Bronchial epithelial cell (primary cell): ENCODE measurements around the gene DPM2. TPM values are rescaled to one million over a fixed set of nuclear protein-coding genes. Genes with fewer than 3 reads are reported as not detected.
A peak's percentile ranks its signal among the peaks of the same experiment; 100 is the strongest.

ENCODE experiments used
- DNase-seq: peaks from one replicate; pipeline ENCODE4 v3.0.0-alpha.2; 2010; ENCODE audit warnings: low read depth
- FAIRE-seq: peaks from 2 replicates; lab custom pipeline; 2011; peaks lifted over from hg19 to GRCh38; lab: Jason Lieb, UNC
- H3K27me3 ChIP-seq: 2 replicates; pipeline ENCODE4 v1.5.1; 2011; ENCODE audit warnings: low read length; ENCODE audit not compliant: control insufficient read depth, insufficient read depth
- H3K36me3 ChIP-seq: 2 replicates; pipeline ENCODE4 v1.5.1; 2011; ENCODE audit warnings: low read length; ENCODE audit not compliant: control insufficient read depth, insufficient read depth
- H3K4me3 ChIP-seq: 2 replicates; pipeline ENCODE4 v1.5.1; 2011; ENCODE audit warnings: mild to moderate bottlenecking, low read depth, low read length, control low read depth
- total RNA-seq: library from RNA; depleted of rRNA; stranded (reverse); fragments of >200 nt; gene quantifications from 2 replicates; pipeline ENCODE4 v1.2.1, GENCODE V29; 2014
- TF ChIP-seq, protein P1 (sequence below): IDR thresholded peaks from 2 replicates; pipeline ENCODE4 v1.5.1; 2011; ENCODE audit warnings: mild to moderate bottlenecking, moderate library complexity, low read length, control low read depth, inconsistent platforms; ENCODE audit not compliant: insufficient read depth, severe bottlenecking

Gene DPM2
- total RNA-seq, 1 donor from 2014 or later: 11.8 TPM

DNA sequence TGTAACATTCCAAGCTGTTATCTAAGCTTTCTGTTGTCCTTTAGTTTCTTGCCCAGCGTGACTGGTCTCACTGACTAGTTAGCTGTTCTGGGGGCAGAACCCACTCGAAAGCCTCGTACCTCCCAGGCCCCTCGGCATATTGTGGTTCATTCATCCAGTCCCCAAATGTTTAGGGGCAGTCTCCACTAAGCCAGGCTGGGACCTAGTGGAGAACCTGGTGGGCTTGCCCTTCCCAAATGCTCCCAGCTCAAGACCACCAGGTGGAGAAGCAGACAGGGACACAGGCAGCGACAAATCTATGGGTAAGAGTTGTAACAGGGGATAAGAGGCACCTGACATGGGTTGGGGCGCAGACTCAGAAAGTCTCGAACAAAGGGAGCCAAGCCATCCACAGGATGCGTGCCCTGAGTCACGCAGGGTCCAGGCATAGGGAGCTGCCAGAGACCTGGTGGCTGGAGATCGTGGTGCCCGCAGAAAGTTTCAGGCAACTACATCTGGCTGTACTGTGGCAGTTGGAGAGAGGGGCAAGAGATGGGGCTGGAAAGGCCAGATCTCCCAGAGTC is 44.0 kb upstream of the DPM2 start:
- Histone ChIP-seq H3K4me3 (peak overlapping the region; percentile 81), H3K27me3 (no peaks in the 10 kb centered on the region), H3K36me3 (no peaks in the 10 kb centered on the region)
- DNase-seq (no peak), FAIRE-seq (no peak)
- TF ChIP-seq, protein P1, sequence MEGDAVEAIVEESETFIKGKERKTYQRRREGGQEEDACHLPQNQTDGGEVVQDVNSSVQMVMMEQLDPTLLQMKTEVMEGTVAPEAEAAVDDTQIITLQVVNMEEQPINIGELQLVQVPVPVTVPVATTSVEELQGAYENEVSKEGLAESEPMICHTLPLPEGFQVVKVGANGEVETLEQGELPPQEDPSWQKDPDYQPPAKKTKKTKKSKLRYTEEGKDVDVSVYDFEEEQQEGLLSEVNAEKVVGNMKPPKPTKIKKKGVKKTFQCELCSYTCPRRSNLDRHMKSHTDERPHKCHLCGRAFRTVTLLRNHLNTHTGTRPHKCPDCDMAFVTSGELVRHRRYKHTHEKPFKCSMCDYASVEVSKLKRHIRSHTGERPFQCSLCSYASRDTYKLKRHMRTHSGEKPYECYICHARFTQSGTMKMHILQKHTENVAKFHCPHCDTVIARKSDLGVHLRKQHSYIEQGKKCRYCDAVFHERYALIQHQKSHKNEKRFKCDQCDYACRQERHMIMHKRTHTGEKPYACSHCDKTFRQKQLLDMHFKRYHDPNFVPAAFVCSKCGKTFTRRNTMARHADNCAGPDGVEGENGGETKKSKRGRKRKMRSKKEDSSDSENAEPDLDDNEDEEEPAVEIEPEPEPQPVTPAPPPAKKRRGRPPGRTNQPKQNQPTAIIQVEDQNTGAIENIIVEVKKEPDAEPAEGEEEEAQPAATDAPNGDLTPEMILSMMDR: no peak

GRCh38 chr9:127980706-127981558 is 43.3 kb upstream of the DPM2 start, which contains the start of gene EEIG1:
Gene EEIG1, minus strand, starts transcription at chr9:127980989. Its CDS starts 852 bp downstream, at chr9:127980137.
- Histone ChIP-seq H3K4me3 (peak within 1 kb of the TSS; percentile 81), H3K36me3 (peaks cover 1% of the 10 kb centered on the region), H3K27me3 (no peaks in the 10 kb centered on the region)
- DNase-seq (peak; percentile 73), FAIRE-seq (no peak)
- TF ChIP-seq, protein P1: no peak

DNA sequence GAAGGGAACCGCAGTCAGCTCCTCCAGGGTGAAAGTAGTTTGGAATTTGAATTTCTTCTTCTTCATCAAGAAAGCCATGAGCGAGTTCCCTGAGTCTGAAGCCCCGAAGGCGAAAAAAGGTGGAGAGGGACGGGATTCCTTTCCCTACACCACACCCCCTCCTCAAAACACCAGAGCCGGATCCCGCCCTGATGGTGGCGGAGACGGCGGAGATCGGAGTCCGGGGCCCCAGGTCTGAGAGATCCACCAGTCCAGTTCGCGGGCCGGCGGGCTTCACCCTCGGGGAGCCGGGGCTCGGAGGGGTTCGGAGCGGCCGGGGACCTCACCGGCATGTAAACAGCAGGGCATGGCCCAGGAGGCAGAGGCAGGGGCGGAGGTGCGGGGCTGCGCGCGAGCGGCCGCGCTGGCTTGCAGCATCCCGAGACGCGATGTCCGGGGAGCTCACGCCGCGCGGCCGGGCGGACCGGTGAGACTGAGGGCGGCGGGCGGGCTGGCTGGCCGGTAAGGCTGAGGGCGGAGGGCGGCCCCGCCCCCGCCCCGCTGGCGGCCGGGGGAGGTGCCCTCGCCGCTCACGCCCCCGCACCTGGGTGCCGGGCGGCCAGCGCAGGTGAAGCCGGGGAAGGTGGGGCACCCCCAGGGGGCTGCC is 42.5 kb upstream of the DPM2 start:
- FAIRE-seq: no peak
- TF ChIP-seq, protein P1: no peak
- DNase-seq: no peak
- Histone ChIP-seq H3K36me3 (peaks cover 1% of the 10 kb centered on the region), H3K4me3 (peak overlapping the region; percentile 81), H3K27me3 (no peaks in the 10 kb centered on the region)

- FAIRE-seq (no peak), DNase-seq (no peak)
- Histone ChIP-seq H3K36me3 (peaks cover 1% of the 10 kb centered on the region), H3K27me3 (no peaks in the 10 kb centered on the region), H3K4me3 (peak overlapping the region; percentile 81)
- TF ChIP-seq, protein P1: no peak
These were observed 41.8 kb upstream of the DPM2 start for GRCh38 chr9:127979333-127980059.

- Histone ChIP-seq H3K4me3 (peak overlapping the region; percentile 81), H3K36me3 (peaks cover 1% of the 10 kb centered on the region), H3K27me3 (no peaks in the 10 kb centered on the region)
- FAIRE-seq (no peak), DNase-seq (no peak)
- TF ChIP-seq, protein P1: no peak
These were observed 41.3 kb upstream of the DPM2 start for GRCh38 chr9:127979015-127979332.
